Measurements from ENCODE around the gene GRXCR2.

Gene GRXCR2

DNA sequence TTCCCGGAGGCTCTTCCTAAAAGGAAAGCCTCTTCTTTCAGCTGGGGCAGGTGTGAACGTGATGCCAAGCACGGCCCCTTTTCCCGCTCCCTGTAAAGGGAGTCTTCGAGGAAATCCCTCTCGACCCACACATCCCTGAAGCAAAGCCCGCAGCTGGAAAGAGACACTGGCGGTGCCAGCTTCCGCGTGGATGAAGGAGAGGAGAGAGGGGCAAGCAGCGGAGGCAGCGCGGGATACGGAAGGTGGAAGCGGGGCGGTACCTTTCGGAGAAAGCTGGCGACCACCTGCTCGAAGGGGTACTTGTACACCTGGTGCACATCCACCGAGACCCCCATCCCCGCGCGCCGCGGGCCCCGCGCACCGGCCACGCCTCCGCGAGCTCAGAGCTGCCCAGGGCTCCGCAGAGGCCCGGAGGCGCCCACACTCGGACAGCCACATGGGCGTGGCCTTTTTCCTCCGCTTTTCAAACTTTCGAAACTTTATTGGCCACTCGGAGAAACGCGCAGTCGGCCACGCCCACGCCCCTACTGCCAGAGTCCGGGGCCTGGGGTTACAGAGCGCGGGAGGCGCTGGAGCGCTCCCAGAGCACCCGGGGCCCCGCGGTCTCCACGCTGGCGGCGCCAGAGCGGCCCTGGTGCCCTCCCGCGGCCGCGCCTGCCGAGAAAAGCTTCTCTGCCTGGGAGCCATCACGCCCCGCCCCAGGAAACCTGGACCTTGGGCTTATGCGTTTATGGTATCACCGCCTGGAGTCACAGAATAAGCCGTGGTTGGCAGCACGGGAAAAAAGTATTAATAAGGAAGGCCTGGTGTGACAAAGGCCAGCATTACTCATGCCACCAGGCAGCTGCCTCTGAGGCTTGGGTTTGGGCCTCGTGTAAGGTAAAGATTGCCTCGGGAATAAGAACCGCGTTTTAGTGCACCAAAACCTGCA lies 37.6 kb downstream of the GRXCR2 start, which contains the start of gene PRELID2:
Gene PRELID2 (minus strand): TSS at position 426 of the 931 bp plus-strand sequence. CDS start 91 bp downstream, at position 335.
- DNase-seq (ENCODE audit: low read depth): peak; percentile 9

DNA sequence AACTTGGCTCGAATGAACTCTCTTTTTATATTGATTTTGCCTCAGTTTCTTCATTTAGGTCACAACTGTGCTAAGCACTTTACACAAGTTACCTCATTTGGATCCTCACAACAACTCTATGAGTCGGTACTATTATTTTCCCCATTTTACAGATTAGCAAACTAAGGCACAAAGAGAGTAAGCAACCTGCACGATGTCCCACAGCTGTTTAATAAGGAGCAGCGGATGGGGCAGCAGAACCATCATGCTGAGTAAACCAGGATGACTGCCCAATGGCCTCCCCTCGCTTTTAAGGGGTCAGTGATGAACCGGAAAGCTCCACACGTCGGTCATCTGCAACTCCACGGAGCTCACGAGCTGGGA lies 38.3 kb downstream of the GRXCR2 start:
- DNase-seq (ENCODE audit: low read depth): no peak

DNA sequence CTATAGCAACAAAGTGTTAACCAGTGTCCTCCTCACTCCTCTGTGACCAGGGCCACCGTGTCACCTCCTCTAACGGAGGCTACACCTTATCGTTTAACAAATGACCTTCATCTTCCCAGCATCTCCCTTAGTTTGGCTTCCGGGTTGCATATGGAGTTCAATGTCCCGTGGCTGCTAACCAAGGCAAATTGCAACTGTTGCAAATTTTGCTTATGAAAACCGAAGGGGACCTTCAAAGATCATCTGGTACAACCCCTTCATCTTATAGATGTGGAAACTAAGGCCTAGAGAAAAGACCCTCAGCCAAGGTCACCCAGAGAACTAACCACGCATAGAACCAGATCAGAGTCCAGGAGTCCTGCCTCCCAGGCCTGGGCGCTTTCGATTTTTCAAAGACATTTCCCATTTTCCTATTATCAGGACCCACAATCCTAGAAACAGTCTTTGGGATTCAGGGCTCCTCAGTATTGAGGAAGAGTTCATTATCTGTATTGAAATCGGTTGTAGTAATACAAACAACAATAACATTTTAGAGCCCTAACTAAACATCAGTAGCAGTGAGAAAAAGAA lies 39.1 kb downstream of the GRXCR2 start:
- no peak for DNase-seq (ENCODE audit: low read depth)

DNA sequence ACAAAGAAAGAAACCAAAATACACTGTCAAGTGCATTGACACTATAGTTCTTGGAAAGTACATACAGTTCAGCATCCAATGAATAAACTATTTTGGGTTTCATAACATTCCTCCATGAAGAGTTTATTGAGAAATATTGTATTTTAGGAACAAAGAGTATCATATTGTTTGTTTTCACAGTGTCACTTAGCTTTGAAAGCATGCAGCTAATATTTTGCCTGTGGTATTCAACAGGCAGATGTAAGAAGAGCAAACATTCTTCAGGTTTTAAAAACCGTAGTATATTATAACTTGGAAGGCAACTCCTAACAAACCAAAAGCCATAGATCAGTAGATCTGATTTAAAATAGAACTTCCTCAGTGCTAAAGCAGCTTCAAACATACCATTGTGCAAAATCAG lies 42.2 kb downstream of the GRXCR2 start:
- DNase-seq (ENCODE audit: low read depth): no peak

DNA sequence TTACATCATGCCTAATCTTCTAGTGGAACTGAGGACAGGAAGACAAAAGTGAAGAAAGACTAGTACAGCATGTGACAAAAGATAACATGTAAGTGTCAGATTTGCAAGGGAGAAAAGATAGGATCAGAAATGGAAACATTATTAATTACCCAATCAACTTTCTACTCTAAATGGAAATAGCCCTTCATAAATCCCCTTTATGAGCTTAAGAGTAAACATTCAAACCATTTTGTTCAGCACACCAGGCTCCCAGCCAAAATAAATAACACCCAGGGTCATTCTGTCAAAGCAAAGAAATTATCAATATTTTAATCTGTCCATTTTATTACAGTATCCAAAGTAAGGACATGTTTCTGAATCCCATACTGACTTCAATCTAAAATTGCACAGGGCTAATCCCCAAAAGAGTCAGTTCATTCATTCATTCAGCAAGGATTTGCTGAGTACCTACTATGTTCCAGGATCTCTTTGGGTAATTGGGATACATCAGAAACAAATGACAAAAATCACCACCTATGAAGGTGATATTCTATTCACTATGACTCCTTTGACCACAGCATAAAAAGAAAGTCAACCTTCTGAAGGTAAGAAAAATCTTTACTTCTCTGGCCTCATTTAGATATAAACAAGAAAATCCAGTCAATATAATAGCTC lies 43.0 kb downstream of the GRXCR2 start:
- DNase-seq (ENCODE audit: low read depth): no peak

DNA sequence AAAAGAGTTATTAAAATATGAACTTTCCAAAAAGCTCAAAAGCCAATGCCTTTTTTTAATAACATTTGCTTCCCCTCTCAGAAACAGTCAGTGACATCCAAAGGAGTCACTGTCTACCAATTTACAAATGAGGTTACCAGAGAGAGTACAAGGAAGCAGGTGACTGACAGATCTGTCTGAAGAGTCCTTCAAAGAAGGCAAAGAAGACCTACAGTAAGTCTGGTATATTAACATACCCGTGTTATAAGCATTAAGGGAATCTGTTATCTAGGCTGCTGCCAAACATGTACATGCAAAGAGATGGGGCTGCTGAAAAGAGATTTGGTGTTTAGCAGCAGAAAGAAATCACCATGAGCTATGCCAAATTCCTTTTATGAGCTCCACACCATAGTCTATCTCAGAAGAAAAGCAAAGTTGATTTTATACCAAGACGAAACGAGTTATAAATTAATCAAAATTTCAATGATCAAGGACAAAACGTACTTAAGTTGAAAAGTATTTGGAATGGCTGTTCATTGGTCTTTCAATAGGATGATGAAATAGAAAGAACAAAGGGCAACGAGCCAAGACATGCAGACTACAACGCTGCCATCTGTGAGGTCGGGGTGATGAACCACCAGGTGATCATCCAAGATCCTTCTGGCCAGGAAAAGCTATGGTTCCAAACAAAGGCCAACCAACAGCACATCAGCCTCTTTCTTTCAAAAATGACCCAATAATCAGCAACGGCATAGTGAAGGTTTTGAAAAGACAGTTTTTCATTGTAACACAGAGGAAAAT lies 45.7 kb downstream of the GRXCR2 start:
- DNase-seq (ENCODE audit: low read depth): no peak

DNA sequence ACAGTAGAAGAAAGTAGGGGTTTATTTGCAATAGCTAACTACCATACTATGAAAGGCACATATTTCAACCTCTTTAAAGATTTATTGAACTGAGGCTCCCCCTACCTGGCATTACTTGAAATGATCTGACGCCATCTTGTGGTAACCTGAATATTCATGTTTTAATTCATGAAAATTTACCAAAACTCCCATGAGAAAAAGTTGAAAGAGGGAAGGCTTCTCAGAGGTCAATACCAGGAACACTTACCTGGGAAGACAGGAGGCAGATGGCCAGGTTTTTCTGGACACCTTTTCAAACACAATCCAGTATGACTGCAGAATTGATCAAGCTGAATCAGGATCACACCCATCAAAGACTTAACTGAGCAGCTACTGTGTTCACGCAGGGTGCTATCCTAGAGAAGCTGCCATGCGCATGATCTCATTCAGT lies 47.0 kb downstream of the GRXCR2 start:
- no peak for DNase-seq (ENCODE audit: low read depth)

DNA sequence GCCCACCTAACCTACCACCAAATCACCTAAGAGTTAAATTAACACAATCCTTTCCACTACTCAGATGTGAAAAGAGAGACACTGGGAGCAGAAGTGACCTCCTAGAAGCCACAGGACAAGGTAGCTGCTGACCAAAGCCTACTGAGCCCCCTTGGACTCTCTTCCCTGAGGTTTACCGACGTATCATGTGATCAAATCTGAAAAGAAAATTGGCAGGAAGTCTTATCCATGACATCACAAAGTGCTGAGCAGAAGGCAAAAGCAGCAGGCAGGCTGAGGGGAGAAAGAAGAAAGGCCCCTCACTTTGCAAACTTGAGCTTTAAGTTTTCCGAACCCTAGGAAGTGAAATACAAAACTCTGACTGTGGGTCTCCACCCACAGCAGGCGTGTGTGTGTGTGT lies 48.8 kb downstream of the GRXCR2 start:
- no peak for DNase-seq (ENCODE audit: low read depth)

DNA sequence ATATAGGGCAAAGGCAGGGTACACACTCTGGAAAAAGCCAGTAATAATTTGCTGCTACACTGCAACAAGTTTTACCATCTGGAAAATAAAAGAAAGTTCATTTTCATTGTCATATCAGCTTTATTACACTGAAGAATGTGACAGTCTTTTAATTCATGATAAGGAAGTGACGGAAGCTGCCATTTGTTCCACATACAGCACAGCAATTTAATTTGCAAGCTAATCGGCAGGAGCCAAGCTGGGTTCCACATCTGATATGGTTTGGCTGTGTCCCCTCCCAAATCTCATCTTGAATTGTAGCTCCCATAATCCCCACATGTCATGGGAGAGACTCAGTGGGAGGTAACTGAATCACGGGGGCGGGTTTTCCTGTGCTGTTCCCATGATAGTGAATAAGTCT lies 54.2 kb downstream of the GRXCR2 start:
- no peak for DNase-seq (ENCODE audit: low read depth)

DNA sequence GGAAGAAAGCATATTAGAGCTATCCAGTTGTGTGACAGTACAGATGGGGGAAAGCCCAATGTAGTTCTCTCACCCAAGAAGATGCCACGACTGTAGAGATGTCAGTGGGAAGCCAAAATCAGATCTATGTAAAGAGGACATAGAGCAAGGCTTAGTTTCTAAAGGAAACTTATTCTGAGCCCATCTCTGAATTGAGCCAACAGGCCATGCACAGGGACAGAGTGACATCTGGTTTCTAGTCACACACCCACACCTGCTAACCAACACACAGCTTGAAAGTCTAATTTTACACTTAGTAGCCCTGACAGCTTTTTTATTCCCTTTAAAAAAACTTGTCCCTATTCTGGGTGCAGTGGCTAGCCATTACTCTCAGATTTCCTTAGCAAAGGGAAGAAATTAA lies 59.9 kb downstream of the GRXCR2 start:
- DNase-seq (ENCODE audit: low read depth): no peak

DNA sequence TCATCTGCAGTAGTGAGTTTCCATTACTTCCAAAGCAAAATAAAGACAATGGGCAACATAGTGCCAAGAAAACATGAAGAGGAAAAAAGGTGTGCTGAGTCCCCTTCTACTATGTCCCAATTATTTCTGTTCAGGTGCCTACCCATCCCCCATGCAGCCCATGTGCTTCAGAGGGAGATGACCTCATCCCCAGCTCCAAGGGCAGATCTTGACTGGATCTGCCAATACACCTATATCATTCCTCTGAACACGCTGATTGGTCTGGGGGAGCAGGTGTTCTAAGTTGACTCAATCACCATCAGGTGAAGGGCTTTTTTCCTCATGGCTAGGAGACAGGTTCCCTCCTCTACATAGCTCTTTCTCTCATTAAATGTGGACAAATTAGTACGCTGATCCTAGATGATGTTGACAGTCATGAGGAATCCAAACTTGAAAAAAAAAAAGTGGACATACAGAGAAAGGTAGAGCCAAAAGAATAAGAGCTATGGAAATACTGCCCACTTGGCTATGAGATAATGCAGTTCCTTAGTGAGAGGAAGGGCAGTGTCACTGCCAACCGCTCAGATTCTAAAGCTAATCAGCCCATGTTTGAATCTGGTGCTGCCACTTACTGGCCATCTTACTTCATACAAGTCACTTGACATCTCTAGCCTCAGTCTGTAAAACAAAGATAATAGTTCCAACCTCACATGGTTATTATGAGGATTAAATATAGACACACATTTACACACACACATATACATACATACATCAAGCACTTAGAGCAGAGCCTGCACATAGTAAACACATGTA lies 60.8 kb downstream of the GRXCR2 start:
- no peak for DNase-seq (ENCODE audit: low read depth)
